Transverse colon (tissue), 4 donors: ENCODE measurements around the gene HAGH. TPM values are rescaled to one million over a fixed set of nuclear protein-coding genes. Genes with fewer than 3 reads are reported as not detected.

Experiments used
- DNase-seq: peaks from one replicate; pipeline ENCODE4 v3.0.0-alpha.2; 2019
- H3K27ac ChIP-seq, 4 donors: fragments of 200-600 bp; sonication (generic); 2 replicates each; pipeline ENCODE4 v1.5.1; 2016 to 2018; ENCODE audit warnings: inconsistent platforms in 4 of 4
- H3K27me3 ChIP-seq: fragments of 200-600 bp; sonication (generic); 2 replicates; pipeline ENCODE4 v1.5.1; 2017; ENCODE audit warnings: inconsistent platforms
- H3K36me3 ChIP-seq, 4 donors: fragments of 200-600 bp; sonication (generic); 2 replicates each; pipeline ENCODE4 v1.5.1; 2017 to 2019; ENCODE audit warnings: inconsistent platforms in 4 of 4
- H3K4me1 ChIP-seq, 4 donors: fragments of 200-600 bp; sonication (generic); 2 replicates each; pipeline ENCODE4 v1.5.1; 2017 to 2020; ENCODE audit warnings: inconsistent platforms in 4 of 4
- H3K4me3 ChIP-seq, 4 donors: fragments of 200-600 bp; sonication (generic); 1 replicate in 1 of 4; 2 replicates in 3 of 4; pipeline versions ENCODE4 v1.5.1 to v1.6.1; 2017 to 2019; ENCODE audit warnings: inconsistent platforms in 4 of 4
- H3K9me3 ChIP-seq, 2 donors: fragments of 200-600 bp; sonication (generic); 2 replicates each; pipeline ENCODE4 v1.5.1; 2017 to 2019; ENCODE audit warnings: inconsistent platforms in 2 of 2
- EP300 ChIP-seq: sonication (generic); formaldehyde crosslinking; IDR thresholded peaks from one replicate; pipeline ENCODE4 v1.6.1; 2017; ENCODE audit warnings: antibody characterized with exemption, low read depth
- POLR2A ChIP-seq: fragments of 450-650 bp; IDR thresholded peaks from one replicate; pipeline ENCODE4 v1.6.1; 2016; ENCODE audit warnings: antibody characterized with exemption, mild to moderate bottlenecking, moderate library complexity
- POLR2AphosphoS5 ChIP-seq, 3 donors: sonication (generic); formaldehyde crosslinking; IDR thresholded peaks; one replicate each; pipeline ENCODE4 v1.6.1; 2016; ENCODE audit warnings: antibody characterized with exemption in 3 of 3
- WGBS, 2 donors: methylation state at CpG; one replicate each; pipeline ENCODE4 v1.1.5; 2018; ENCODE audit warnings: low coverage in 1 of 2; 5-methylcytosine and 5-hydroxymethylcytosine counted together
- in situ Hi-C, 4 donors: fragments of 200-750 bp; cut with MboI; loops; one replicate each; pipeline versions ENCODE4 v1.15.0 to v1.15.1; 2017; ENCODE audit warnings: low sequenced_read_pairs in 3 of 4, low pct_ligation_motif_present in 1 of 4, low pct_unique_long_range_greater_than_20kb in 1 of 4
- intact Hi-C: fragments of 100-400 bp; cut with DNase I; formaldehyde crosslinking; loops from one replicate; pipeline ENCODE4 v1.15.1; 2023; ENCODE audit warnings: low total_unique reads
- total RNA-seq, 4 donors: library from RNA; depleted of rRNA; stranded (reverse); fragments of >200 nt; gene quantifications; one replicate each; pipeline ENCODE4 v1.1.0, GENCODE V29; 2016
- TF ChIP-seq, protein P1 (sequence below), 5 experiments: fragments of 200-600 bp in 3 of 5; fragments of 450-650 bp in 2 of 5; sonication (generic) in 3 of 5; IDR thresholded peaks; 1 replicate in 2 of 5; 2 replicates in 3 of 5; pipeline ENCODE4 v1.5.1; 2016 to 2017; ENCODE audit warnings: antibody characterized with exemption in 5 of 5, inconsistent platforms in 3 of 5, mild to moderate bottlenecking in 2 of 5, moderate library complexity in 1 of 5

Gene HAGH
- total RNA-seq, 4 donors from 2014 or later, result 40.6 to 403 (median 121) TPM

DNA sequence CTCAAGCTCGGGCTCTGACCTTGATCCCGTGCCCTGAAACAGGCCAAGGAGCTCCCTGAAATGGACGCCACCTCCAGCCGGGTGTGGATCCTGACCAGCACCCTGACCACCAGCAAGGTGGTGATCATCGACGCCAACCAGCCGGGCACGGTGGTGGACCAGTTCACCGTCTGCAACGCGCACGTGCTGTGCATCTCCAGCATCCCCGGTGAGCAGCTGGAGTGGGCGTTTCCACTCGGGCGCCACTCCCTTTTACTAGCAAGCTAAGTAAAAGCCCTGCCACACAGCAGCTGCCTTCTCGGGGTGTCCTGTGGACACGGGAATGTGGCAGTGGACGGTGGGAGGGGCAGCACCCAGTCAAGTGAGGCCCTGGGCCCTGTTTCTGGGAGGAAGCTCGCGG lies 61.7 kb downstream of the HAGH start:
- intact Hi-C loops (no loop called here), in situ Hi-C loops (no loop called here)
- H3K27ac ChIP-seq, result no peak overlapping the region
- H3K36me3 ChIP-seq, result peaks cover 0 to 12% (median 0%) of the 10 kb centered on the region in 4 donors
- DNase-seq, result no peak
- TF ChIP-seq EP300, result no peak
- H3K4me3 ChIP-seq, result no peak overlapping the region
- H3K4me1 ChIP-seq, result peaks cover 4 to 6% (median 5%) of the 10 kb centered on the region in 4 donors
- no peaks in the 10 kb centered on the region for H3K9me3 ChIP-seq
- 84% methylated on average over 21 of the region's 21 CpGs; no CpG with 5 or more reads in 1 of the 2 donors for WGBS, 2 donors
- no peaks in the 10 kb centered on the region for H3K27me3 ChIP-seq

DNA sequence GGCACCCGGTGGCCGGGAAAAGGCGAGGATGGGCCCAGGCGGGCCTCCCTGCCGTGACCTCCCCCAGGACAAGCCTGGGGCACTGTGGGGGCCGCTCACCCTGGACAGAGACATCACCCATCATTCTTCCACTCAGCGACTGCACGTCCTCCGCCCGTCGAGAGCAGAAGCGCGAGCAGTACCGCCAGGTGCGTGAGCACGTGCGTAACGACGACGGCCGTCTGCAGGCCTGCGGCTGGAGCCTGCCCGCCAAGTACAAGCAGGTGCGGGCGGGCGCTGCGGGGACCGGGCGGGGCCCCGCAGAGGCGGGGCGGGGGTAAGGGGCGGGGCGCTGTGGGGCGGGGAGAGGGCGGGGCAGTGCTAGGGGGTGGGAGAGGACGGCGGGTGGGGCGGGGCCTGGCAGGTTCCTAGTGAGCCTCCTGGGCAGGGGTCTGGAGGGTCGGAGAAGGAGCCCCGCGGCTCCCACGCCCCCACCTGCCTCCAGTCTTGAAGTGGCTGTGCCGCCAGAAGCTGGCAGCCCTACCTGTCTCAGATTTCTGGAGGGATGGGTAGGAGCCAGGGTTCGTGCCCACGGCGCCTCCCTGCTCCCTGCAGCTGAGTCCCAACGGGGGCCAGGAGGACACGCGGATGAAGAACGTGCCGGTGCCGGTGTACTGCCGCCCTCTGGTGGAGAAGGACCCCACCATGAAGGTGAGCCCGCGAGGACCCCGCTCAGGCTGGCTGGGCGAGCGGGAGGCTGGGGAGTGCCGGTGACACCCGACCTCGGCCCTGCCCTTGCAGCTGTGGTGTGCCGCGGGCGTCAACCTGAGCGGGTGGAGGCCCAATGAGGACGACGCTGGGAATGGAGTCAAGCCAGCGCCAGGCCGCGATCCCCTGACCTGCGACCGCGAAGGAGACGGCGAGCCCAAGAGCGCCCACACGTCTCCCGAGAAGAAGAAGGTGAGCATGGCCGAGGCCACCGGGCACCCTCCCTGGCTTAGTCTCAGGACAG lies 62.8 kb downstream of the HAGH start:
- no peak for TF ChIP-seq EP300
- TF ChIP-seq, protein P1, sequence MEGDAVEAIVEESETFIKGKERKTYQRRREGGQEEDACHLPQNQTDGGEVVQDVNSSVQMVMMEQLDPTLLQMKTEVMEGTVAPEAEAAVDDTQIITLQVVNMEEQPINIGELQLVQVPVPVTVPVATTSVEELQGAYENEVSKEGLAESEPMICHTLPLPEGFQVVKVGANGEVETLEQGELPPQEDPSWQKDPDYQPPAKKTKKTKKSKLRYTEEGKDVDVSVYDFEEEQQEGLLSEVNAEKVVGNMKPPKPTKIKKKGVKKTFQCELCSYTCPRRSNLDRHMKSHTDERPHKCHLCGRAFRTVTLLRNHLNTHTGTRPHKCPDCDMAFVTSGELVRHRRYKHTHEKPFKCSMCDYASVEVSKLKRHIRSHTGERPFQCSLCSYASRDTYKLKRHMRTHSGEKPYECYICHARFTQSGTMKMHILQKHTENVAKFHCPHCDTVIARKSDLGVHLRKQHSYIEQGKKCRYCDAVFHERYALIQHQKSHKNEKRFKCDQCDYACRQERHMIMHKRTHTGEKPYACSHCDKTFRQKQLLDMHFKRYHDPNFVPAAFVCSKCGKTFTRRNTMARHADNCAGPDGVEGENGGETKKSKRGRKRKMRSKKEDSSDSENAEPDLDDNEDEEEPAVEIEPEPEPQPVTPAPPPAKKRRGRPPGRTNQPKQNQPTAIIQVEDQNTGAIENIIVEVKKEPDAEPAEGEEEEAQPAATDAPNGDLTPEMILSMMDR (IDR thresholded peaks at IDR 0.05), result peak in 1 of 5 experiments; percentile 11
- no peak for TF ChIP-seq POLR2AphosphoS5 (IDR thresholded peaks at IDR 0.05)
- 79% methylated on average over 63 of the region's 81 CpGs; no CpG with 5 or more reads in 1 of the 2 donors for WGBS, 2 donors
- H3K9me3 ChIP-seq, result no peaks in the 10 kb centered on the region
- intact Hi-C loops (no loop called here), in situ Hi-C loops (no loop called here)
- H3K4me3 ChIP-seq, result no peak overlapping the region
- DNase-seq, result no peak
- peaks cover 0 to 12% (median 0%) of the 10 kb centered on the region in 4 donors for H3K36me3 ChIP-seq
- H3K27ac ChIP-seq, result no peak overlapping the region
- no peaks in the 10 kb centered on the region for H3K4me1 ChIP-seq
- H3K27me3 ChIP-seq, result no peaks in the 10 kb centered on the region

DNA sequence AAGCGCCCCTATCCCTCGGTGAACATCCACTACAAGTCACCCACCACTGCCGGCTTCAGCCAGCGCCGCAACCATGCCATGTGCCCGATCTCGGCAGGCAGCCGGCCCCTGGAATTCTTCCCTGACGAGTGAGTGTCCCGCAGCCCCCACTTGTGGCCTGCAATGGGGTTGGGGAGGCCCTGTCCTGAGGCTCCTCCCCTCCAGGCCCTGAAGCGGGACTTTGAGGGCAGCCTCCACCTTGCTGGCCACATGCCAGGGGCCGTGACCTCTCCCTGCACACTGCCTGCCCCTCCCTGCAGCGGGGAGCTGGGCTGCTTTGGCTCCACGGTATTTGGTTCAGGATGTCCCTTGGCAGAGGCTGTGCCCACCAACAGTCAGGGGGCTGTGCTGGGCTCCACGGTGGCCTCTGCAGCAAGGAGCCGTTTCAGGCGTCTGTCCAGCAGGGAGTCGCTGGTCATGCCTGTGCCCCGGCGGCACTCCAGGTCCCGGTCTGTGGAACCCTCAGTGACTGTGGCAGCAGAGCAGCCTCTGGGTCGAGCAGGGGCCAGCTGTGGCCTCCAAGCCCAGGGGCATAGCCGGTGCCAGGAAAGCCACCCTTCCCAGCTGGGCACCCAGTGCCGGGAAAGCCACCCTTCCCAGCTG lies 63.6 kb downstream of the HAGH start:
- no peak overlapping the region for H3K27ac ChIP-seq
- H3K36me3 ChIP-seq, result peaks cover 0 to 12% (median 0%) of the 10 kb centered on the region in 4 donors
- intact Hi-C loops (no loop called here), in situ Hi-C loops (no loop called here)
- no peak for DNase-seq
- H3K27me3 ChIP-seq, result no peaks in the 10 kb centered on the region
- WGBS, 2 donors, result 87% methylated on average over 20 of the region's 24 CpGs; no CpG with 5 or more reads in 1 of the 2 donors
- H3K9me3 ChIP-seq, result no peaks in the 10 kb centered on the region
- TF ChIP-seq EP300, result no peak
- no peak for TF ChIP-seq POLR2AphosphoS5 (IDR thresholded peaks at IDR 0.05)
- TF ChIP-seq, protein P1 (IDR thresholded peaks at IDR 0.05), result no peak
- TF ChIP-seq POLR2A, result no peak
- H3K4me1 ChIP-seq, result peaks cover 0 to 5% (median 5%) of the 10 kb centered on the region in 4 donors
- H3K4me3 ChIP-seq, result no peak overlapping the region

DNA sequence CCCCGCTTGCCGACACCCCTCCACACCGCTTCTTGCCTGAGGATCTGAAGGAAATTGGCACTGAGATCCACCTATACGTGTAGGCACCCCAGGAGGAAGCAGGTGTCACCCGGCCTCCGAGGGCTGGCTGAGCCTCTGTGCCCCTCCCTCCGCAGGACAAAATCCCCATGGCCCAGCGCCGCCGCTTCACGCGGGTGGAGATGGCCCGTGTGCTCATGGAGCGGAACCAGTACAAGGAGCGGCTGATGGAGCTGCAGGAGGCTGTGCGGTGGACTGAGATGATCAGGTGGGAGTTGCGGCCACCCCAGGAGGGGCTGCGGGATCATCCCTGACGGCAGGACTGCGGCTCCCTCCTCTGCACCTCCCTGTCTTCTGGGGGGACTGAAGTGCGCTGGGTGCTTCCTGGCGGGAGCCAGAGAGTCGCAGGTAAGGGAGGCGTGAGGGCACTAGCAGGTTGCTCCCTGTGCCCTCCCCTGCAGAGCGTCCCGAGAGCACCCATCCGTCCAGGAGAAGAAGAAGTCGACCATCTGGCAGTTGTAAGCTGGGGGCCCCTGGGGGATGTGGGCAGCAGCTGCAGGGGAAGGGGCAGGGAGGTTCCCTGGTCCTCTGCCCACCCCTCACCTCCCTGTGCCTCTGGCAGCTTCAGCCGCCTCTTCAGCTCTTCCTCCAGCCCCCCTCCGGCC lies 64.3 kb downstream of the HAGH start:
- TF ChIP-seq, protein P1 (IDR thresholded peaks at IDR 0.05), result no peak
- TF ChIP-seq POLR2AphosphoS5 (IDR thresholded peaks at IDR 0.05), result no peak
- TF ChIP-seq EP300, result no peak
- no peak for TF ChIP-seq POLR2A
- Histone ChIP-seq H3K4me1 (peaks cover 5 to 11% (median 10%) of the 10 kb centered on the region in 4 donors), H3K27ac (no peak overlapping the region), H3K9me3 (no peaks in the 10 kb centered on the region), H3K4me3 (no peak overlapping the region), H3K36me3 (peaks cover 0 to 12% (median 0%) of the 10 kb centered on the region in 4 donors), H3K27me3 (no peaks in the 10 kb centered on the region)
- DNase-seq, result no peak
- WGBS, 2 donors, result 91% methylated on average over 30 of the region's 30 CpGs; no CpG with 5 or more reads in 1 of the 2 donors
- in situ Hi-C loops (no loop called here), intact Hi-C loops (no loop called here)
